GM19395 (cell line): ENCODE measurements around the gene CCDC106.

Source experiments
- ATAC-seq: cut with Tn5 transposase; IDR thresholded peaks from one replicate; pipeline ENCODE4 v1.9.1; 2021; ENCODE audit warnings: mild to moderate bottlenecking, moderate library complexity; ENCODE audit not compliant: unreplicated experiment

CCDC106 gene

GRCh38 chr19:55666343-55667005, 18.5 kb downstream of the CCDC106 start:
- no peak for ATAC-seq

GRCh38 chr19:55667006-55667381, 19.0 kb downstream of the CCDC106 start:
- ATAC-seq: no peak

GRCh38 chr19:55667511-55667910, 19.5 kb downstream of the CCDC106 start:
- no peak for ATAC-seq

GRCh38 chr19:55667958-55668357, 19.9 kb downstream of the CCDC106 start:
- ATAC-seq: no peak

- ATAC-seq: no peak
Measured at GRCh38 chr19:55668603-55669348, 20.8 kb downstream of the CCDC106 start.

GRCh38 chr19:55669418-55670279, 21.6 kb downstream of the CCDC106 start:
- ATAC-seq: no peak

GRCh38 chr19:55670280-55671053, 22.5 kb downstream of the CCDC106 start:
- ATAC-seq: no peak

- ATAC-seq: no peak
Measured at GRCh38 chr19:55671054-55671378, 23.0 kb downstream of the CCDC106 start.

GRCh38 chr19:55672418-55672817, 24.4 kb downstream of the CCDC106 start:
- ATAC-seq: no peak

GRCh38 chr19:55673465-55673864, 25.5 kb downstream of the CCDC106 start:
- no peak for ATAC-seq

GRCh38 chr19:55673889-55674288, 25.9 kb downstream of the CCDC106 start:
- no peak for ATAC-seq

- ATAC-seq: no peak
Measured at GRCh38 chr19:55674459-55674840, 26.4 kb downstream of the CCDC106 start.

- peak; percentile 56 for ATAC-seq
Measured at GRCh38 chr19:55674841-55675660, 27.0 kb downstream of the CCDC106 start, which contains the start of gene EPN1. Gene EPN1 (plus strand): TSS chr19:55675226. CDS start chr19:55678628, 3,402 bp downstream.

- ATAC-seq: no peak
Measured at GRCh38 chr19:55675661-55676354, 27.8 kb downstream of the CCDC106 start.

GRCh38 chr19:55676383-55676782, 28.4 kb downstream of the CCDC106 start:
- no peak for ATAC-seq

- ATAC-seq: no peak
Measured at GRCh38 chr19:55676889-55677505, 29.0 kb downstream of the CCDC106 start.

GRCh38 chr19:55677572-55678028, 29.6 kb downstream of the CCDC106 start:
- ATAC-seq: peak; percentile 2

GRCh38 chr19:55678121-55678671, 30.2 kb downstream of the CCDC106 start:
- ATAC-seq: peak; percentile 83
